Stimulated activated CD8-positive, alpha-beta memory T cell treated with anti-CD3 and anti-CD28 coated beads, Interleukin-7, amount 100 ng/mL, for 4 hours (primary cell): Measurements from ENCODE around the gene EPGN.

ENCODE experiments used
- DNase-seq, 2 donors: peaks; one replicate each; pipeline ENCODE4 v3.0.0-alpha.2; 2020; ENCODE audit warnings: low read depth in 2 of 2

Gene EPGN

DNA sequence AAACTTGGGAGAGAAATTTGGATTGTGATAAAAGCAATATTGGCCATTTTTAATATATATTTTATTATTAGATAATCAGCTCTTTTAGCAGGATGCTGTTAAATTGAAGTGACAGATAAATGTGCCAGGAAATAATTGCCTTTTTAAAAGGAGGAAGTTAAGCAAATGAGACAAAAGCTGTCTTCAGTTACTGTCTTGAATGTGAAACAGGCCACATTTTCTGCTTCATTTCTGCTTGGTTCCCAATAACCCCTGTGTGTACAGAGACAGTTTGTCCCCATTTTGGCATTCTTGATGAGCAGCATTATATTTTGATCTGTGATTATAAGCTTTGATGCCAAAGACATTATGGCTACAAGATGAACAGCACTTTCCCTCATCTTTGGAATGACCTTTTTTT, 953 bp downstream of the EPGN start:
- DNase-seq, result no peak

DNA sequence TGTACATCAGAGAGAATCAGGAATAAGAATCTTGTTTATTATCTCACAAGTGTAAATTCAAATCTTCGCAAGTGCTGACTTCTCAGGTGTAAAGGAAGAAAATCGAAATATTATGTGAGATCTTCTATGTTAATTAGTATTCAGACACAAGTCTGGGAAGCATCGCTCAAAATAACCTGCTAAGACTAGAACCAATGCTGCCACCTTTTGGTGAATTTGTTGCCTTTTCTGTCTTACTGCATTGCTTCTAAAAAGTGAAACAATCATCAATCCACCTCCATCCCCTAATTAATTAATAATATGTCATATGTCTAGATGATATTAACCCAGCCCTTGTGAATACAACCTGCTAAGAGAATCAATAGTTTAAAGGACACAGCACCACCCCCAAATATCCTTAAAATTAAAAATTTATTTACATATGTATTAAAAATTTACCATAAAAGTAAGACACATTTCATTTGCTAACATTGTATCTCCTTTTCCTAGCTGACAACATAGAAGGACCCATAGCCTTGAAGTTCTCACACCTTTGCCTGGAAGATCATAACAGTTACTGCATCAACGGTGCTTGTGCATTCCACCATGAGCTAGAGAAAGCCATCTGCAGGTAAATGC, 3.5 kb downstream of the EPGN start:
- no peak for DNase-seq

DNA sequence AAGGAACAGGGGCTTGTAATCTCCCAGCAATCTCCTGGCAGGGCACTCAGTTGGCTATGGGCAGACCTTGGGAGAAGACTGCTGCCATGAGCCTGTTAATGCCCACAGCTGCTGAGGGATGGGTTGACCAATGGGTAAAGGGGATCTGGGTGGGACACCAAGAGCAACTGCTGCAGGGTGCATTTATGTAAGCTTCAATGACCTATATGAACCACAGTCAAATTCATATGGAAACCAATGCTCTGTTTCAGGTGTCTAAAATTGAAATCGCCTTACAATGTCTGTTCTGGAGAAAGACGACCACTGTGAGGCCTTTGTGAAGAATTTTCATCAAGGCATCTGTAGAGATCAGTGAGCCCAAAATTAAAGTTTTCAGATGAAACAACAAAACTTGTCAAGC, 6.1 kb downstream of the EPGN start:
- no peak for DNase-seq

DNA sequence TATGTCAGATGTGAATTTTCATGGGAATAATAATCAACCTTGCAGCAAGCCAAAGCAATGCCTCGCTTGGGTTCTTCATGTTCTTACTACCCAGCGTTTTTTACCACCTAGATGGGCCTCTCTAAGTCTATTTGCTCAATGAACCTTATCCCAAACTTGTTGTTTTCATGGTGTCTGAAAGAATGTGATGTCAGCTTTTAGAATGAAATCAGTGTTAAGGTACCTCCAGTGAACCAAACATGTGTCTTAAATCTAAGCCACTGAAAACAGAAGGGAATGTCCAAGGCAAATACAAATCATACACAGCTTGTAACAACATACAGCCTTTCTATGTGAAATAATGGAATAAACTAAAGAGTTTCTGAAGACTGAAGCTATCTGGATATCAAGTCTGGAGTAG, 6.7 kb downstream of the EPGN start:
- DNase-seq, result no peak

DNA sequence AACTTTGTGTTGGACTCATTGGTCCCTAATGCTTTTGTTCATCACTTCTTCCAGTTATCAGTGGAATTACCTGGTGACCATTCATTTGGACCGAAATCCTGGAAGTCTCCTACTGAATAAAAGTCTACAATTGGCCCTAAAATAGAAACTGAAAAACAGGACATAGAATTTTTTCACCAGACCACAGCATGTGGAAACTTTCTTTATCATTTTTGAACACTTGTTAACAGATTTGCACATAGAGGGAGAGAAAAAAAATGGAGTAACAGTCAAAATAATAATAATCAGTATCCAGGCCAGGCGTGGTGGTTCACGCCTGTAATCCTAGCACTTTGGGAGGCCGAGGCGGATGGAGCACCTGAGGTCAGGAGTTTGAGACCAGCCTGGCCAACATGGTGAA, 7.1 kb downstream of the EPGN start:
- DNase-seq, result no peak

DNA sequence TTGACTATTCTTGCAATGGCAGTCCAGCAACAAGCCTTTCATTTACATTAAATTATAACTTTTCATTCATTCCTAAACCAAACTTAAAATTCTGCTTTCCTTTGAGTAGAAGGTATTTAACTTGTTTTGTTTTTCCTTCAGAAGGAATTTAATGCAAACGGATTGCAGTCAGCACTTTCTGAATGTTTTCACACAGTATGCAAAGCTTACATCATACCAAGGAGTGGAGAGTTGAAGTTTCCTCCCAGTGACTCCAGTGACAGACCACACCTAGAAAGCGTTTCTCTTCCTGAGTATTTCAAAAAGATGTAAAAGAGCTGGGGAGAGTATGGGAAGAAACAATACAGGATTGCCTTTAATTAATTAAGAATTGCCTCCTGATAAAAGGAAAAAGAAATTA, 8.1 kb downstream of the EPGN start:
- DNase-seq, result no peak

DNA sequence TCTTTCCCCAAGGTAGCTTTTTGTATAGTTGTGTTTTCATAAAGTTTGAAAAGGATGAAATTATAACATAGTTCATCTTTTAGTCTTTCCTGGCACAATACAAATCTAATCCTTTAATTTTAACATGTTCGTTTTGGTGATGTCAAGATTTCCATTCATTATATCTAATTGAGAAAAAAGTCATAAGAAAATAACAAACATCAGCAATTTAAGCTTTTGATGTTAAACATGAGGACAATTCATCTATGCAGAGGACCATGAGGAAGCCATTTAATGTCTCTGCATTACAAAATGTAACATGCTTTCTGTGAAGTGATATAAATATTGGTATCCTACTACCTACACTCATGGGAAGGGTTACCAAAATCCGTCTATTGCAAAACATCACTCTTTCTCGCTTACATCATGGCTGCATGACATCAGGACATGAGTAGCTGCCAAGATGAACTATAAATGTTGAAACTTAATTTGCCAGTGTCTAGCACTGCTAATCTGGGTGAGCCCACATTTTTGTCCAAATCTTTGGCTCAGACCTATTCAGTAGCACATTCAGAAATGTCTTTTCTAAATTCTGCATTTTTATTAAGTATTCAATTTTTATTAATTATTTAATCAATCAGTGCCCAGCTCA, 9.5 kb downstream of the EPGN start:
- no peak for DNase-seq

DNA sequence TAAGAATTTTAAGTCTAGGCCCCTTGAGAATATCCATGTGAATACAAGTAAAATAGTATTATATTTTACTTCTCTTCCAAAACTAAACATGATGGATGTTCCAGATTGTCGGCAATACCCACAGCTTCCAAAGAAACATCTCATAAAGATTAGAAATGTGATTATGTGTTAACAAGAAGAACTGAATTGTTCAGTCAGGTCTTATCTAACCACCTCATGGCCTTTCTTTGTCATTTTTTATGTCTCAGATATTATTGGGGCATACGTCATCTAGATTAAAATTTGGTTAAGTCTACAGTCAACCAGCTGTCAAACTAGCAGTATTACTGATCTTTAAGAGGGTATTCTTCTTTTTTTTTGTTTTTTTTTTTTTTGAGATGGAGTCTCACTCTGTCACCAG, 10.0 kb downstream of the EPGN start:
- no peak for DNase-seq

DNA sequence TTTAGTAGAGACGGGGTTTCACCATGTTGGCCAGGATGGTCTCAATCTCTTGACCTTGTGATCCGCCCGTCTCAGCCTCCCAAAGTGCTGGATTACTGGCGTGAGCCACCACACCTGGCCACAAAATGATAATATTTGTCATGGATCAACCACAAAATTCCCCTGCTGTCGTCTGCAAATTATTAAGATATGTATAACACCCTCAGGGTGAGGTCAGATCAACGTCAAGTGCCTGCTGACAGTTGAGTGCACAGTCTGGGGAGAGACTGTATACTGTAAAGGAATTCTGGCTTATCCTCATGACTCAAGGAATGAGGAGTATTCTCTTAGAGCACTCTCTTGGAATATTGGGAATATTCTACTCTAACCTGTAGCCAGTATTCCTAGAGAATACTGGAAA, 11.2 kb downstream of the EPGN start:
- no peak for DNase-seq

DNA sequence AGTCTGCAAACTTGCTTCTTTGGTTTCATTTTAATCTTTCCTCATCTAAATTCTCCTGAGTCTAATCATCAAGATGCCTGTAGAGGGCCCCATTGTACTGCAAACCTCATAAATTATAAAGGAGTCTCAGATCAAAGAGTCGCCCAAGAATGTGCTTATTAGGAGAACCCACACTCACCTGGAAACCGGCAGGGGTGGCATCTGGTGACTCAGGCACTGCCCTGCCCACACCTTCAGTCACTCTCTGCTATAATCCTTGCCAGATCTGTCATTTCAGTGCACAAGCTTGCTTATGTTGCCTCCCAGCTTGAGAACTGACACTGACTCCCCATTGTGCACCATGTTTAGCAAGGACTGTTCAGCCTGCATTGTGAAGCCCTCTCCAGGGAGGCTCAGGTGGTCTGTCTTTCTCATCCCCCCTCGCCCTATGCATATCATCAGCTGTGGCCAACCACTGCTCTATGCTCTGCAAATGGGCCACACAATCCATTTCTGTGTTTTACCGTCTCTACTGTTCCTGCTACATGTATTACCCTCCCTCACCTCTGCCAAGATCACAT, 12.4 kb downstream of the EPGN start:
- DNase-seq, result peak; percentile 7 to 13

DNA sequence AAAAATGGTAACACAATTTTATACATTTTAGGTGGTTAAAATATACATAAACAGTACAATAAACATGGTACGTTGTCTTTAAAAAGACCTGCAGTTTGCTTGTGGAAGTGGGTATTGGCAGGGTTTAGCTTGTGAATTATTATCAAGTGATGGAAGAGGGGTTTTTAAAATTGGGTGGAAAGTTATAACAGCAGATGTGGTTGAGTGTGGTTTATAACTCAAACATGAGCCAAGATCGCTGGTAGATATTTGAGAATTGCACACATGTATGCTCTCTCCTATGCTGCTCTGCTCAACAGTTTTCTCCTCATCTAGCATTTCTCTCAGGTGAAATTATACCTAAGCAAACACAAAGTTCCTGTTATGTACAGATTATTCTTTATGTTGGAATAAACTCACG, 14.0 kb downstream of the EPGN start:
- no peak for DNase-seq

DNA sequence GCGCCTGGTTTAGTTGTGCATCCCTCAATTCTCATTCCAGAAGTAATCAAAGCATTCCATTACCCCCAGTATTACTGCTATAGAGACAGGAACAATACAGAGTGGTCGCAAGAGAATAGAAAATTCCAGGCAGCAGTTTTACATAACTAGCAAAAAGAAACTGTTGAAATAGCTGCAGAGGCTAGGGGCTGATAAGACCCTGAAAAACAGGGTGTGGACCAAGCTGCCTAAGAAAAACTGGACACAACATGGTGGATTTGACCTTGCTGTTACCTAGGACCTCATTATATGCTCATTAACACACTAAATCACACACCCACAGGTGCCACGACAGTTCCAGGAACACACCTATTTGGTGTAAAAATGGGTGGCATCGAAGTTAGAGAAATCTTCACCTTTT, 15.4 kb downstream of the EPGN start:
- no peak for DNase-seq

DNA sequence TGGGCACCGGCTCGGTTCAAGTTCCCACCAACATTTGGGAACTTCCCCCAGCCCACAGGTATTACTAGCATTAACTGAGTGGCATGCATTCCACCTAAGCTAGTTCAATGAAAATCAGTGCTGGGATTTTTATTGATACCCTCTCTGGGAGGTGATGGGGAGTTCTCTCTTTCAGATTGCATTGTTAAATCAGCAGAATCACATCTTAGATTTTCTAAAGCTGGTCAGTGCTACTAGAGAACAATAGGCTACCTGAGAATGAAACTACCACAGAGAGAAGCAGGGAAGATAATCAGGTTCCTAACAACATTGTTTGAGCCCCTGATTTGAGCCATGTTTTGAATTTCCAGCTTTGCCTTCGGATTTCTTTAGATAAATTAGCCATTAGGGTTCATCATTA, 16.0 kb downstream of the EPGN start:
- DNase-seq, result no peak

DNA sequence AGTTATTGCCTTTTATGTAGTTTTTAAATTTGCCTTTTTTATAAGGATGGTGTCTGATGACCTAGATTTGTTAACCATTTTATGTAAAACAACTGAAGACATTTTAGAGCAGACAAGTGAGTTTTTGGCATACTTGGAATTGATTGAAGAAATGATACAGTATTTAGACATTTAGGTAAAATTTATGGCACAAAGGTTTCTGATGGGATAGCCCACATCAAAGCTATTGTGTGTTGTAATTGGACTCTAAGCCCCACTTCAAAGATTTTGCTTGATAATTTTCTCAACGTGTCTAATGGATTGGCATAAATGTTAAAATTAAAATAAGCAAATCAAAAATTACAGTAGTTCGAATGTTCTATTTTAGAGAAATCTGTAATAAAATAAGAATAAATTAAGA, 17.6 kb downstream of the EPGN start:
- no peak for DNase-seq

DNA sequence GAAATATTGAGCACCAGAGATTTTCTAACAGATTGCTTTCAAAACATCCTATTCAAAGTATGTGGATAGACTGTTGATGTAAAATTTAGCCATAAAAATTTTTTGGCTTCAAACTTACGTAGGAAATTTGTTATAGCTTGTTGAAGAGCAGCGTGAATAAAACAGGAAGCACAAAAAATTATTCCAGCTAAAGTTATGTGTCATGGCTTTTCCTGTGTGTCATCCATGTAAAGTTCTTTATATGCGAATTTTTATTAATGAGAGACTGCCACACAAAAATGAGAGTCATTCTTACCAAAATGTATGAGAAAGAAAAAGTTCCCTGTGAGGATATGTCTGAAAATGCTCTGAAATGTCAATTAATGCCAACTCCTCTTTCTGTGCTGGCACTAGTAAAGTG, 19.5 kb downstream of the EPGN start:
- DNase-seq, result no peak

DNA sequence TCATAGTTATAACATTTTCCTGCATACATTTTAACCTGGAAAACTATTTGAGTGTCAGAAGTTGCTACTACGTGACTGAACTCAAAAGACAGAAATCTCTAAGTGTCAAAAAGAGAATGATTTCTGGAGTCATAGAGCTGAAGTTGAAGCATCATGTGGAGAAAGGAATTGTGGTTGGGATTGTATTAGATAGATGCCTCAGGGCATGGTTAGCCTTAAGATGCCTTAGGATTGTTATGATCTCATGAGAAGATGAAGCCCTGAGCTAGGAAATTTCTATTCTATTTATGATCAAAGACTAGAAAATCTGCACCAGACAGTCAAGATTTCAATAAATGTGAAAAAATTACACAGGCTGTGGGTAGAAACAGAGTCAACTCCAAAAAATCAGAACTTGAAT, 20.2 kb downstream of the EPGN start:
- no peak for DNase-seq

DNA sequence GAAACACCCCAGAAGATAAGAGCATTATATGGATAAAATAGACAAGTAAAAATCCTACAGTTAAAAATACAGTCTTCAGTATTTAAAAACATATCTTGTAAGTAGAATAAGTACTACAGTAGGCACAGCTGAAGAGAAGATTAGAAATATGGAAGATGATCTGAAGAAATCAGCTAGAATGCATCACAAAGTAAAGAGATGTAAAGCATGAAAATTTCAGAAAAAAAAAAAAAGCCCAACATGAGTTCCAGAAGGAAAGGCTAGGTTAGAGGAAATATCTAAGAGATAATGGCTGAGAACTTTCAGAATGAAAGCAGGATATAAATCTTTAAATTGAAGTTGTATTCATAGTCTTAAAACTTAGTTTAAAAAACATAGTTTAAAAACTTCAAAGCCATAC, 21.0 kb downstream of the EPGN start:
- no peak for DNase-seq

DNA sequence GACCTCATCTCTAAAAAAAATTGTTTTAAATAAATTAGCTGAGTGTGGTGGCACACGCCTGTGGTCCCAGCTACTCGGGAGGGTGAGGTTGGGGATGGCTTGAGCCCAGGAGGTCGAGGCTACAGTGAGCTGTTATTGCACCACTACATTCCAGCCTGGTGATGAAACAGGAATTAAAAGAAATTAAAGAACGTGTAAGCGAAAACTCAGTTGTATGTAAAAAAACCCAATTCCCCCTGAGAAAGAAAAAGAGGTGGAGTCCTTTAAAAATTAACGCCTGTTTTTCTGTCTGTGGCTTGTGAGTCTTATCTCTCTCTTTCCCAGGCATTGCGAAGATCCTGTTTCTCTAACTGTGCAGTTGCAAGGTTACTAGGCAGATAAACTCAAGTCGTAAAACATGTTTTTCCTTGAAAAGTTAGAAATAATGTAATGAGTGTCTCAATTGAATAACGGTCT, 22.1 kb downstream of the EPGN start:
- DNase-seq, result no peak

DNA sequence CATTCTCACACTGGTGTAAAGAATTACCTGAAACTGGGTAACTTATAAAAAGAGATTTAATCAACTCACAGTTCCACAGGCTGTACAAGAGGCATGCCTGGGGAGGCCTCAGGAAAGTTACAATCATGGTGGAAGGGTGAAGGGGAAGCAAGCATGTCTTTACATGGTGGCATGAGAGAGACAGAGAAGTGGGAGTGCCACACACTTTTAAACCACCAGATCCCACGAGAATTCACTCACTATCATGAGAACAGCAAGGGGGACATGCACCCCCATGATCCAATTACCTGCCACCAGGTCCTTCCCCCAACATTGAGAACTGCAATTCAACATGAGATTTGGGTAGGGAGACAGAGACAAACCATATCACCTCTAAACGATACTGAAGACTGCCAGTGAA, 23.0 kb downstream of the EPGN start:
- DNase-seq, result no peak

DNA sequence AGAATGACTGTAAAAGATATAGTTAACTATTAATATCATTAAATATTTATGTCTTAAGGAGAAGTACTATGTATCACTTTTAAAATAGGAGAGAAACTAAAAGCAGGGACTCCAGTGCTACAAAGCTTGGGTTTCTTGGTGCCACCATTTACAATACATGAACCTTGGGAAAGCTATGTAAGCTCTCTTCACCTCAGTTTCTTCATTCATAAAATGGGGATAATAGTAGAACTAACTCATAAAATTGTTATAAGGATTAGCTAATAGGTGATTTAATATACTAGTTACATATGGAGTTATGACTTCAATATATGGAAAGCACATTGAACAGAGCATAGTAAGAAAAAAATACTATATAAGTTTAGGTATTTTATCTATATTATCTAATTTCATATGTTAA, 23.7 kb downstream of the EPGN start:
- DNase-seq, result no peak

DNA sequence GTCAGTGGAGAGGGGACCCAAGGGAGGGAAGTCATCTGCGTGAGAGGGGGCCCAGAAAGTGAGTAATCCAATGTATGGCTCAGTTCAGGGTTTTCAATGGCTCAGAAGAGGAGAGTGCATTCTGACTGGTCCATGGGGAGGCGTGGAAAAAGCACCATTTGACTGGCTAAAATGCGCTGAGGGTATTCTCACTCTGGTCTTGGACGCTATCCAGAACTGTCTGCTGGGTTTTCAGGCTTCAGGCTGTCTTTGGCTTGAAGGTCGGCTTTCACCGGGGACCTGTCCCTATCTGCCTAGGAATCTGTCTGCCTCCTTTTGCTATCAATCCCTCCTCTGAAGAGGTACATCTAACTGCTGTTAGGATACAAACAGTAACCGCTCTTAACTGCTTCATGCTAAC, 26.4 kb downstream of the EPGN start:
- no peak for DNase-seq

DNA sequence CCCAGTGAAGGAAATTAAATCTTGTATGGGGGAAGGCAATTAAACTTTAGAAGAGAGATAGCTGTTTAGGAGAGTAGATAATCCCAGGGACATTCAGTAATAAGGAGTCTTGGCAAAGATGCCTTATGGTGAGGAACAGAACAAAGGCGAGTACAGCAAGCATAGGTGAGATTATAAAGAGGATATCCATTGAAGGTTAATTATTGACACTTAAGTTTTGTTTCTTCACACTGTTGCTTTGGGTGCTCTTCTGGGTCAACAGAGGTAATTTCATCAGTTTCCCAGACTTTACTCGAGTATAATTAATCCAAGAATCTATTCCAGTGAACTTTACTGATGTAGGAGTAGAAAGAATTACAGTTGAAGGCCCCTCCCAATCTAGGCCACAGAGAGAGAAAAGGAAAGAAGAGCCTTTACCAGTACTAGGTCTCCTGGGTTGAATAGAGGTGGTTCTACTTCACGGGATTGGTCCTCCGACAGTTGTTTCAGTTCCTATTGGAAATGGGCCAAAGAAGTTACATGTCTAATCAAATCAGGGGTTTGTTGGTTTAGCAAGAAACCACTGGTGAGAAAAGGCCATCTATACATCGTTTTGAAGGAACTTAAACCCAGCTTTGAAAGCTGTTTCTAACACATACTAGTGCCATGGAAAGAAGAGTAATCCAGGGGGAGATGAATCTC, 27.2 kb downstream of the EPGN start:
- no peak for DNase-seq

DNA sequence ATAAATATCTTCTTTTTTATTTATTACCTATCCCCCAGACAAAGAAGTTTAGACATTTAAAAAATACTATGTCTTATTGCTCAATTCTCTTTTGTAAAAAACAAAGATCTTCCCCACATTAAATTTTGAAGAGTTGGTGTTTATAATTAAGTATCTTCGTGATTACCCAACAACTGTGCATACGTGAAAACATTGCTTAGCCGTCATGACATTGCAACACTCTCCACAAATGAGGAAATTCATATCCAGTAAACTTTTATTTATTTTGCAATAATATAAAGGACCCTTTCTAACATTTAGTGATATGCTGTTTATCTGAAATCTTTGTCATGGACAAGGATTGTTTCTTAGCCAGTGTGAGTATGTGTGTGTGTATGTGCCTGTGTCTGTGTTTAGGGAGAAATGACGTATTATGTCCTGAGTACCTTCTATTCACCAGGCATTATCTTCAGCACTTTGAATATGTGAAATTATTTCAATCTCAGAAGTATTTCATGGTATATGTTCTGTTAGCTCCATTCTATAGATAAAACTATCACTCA, 30.6 kb downstream of the EPGN start:
- no peak for DNase-seq
